Peyer's patch (tissue), 4 donors: ENCODE measurements around the gene SOX10. TPM values are rescaled to one million over a fixed set of nuclear protein-coding genes. Genes with fewer than 3 reads are reported as not detected.

Experiments used
- DNase-seq, 3 donors: peaks; one replicate each; pipeline ENCODE4 v3.0.0-alpha.2; 2017 to 2019
- H3K27ac ChIP-seq, 4 donors: fragments of 200-600 bp; sonication (generic); one replicate each; pipeline ENCODE4 v1.5.1; 2016 to 2019
- H3K27me3 ChIP-seq, 2 donors: fragments of 200-600 bp; sonication (generic); one replicate each; pipeline ENCODE4 v1.5.1; 2019
- H3K36me3 ChIP-seq, 3 donors: fragments of 200-600 bp; sonication (generic); one replicate each; pipeline ENCODE4 v1.5.1; 2016 to 2019
- H3K4me1 ChIP-seq, 4 donors: fragments of 200-600 bp; sonication (generic); one replicate each; pipeline ENCODE4 v1.5.1; 2016 to 2019
- H3K4me3 ChIP-seq, 4 donors: fragments of 200-600 bp; sonication (generic); 1 replicate in 3 of 4; 2 replicates in 1 of 4; pipeline ENCODE4 v1.5.1; 2016 to 2019; ENCODE audit warnings: mild to moderate bottlenecking in 1 of 4
- H3K9me3 ChIP-seq, 4 donors: fragments of 200-600 bp; sonication (generic); one replicate each; pipeline ENCODE4 v1.5.1; 2016 to 2019; ENCODE audit warnings: mild to moderate bottlenecking in 1 of 4
- CTCF ChIP-seq, 6 experiments: fragments of 450-650 bp in 4 of 6; fragments of 200-600 bp in 2 of 6; sonication (generic) in 1 of 6; IDR thresholded peaks; one replicate each; pipeline ENCODE4 v1.5.1; 2017 to 2019; ENCODE audit warnings: antibody characterized with exemption in 6 of 6, mild to moderate bottlenecking in 3 of 6, moderate library complexity in 1 of 6
- POLR2A ChIP-seq, 2 donors: fragments of 450-650 bp; IDR thresholded peaks; one replicate each; pipeline ENCODE4 v1.5.1; 2017; ENCODE audit warnings: antibody characterized with exemption in 2 of 2, mild to moderate bottlenecking in 2 of 2, moderate library complexity in 2 of 2
- total RNA-seq, 4 donors: library from RNA; depleted of rRNA; stranded (reverse); fragments of >200 nt; gene quantifications; one replicate each; pipeline ENCODE4 v1.1.0, GENCODE V29; 2016

SOX10 gene
- total RNA-seq, result 1 to 10 TPM in 1 of 4 donors, under 1 TPM in 2, not detected in 1; 0.35 to 1.1 (median 0.66) TPM

GRCh38 chr22:37983860-37984791 is at the start of gene SOX10:
Gene SOX10 (minus strand): TSS chr22:37984555. CDS start chr22:37983784, 771 bp downstream.
- no peak for TF ChIP-seq POLR2A (IDR thresholded peaks at IDR 0.05)
- Histone ChIP-seq H3K9me3 (no peaks in the 10 kb centered on the region), H3K27me3 (no peaks in the 10 kb centered on the region), H3K4me1 (peaks cover 0 to 18% (median 0%) of the 10 kb centered on the region in 4 donors), H3K36me3 (no peaks in the 10 kb centered on the region), H3K4me3 (no peak within 1 kb of the TSS), H3K27ac (no peak within 1 kb of the TSS)
- DNase-seq, result no peak

DNA sequence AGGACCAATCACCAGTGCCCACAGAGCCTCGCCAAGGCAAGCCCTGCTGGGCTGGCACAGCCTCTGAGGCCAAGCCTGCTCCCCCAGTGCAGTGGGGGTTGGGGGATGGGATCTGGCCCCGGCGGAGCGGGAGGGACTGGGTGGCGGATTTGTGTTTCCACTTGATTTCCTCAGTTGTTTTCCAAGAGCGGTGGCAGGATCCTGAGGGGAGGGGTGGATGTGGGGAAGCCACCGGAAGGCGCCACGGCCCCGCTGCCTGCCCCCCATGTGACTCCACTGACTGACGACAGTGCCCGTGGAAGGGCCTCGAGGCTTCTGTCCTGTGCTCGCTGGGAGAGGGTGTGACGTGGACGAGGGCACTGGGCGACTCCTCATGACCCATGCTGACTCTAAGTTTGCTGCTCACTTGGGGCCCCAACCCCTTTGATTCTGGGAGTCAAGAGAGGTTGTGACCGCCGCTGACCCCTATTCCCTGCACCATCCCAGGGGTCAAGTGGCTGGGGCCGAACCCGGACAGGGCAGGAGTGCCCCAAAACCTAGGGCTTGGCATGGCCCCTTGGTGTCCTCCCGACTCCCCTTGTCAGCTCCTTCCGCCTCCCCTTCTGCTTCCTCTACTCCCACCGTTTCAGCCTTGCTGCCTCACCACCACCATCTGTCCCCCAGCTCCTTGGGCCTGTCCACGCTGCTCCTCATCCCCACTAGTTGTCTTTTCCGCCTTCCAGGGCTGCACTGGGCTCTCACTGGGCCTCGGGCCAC is 49.3 kb upstream of the SOX10 start:
- H3K27ac ChIP-seq, result peak overlapping the region in 2 of 4 donors; percentile 48 to 55
- H3K9me3 ChIP-seq, result no peaks in the 10 kb centered on the region
- no peak for TF ChIP-seq POLR2A (IDR thresholded peaks at IDR 0.05)
- TF ChIP-seq CTCF (IDR thresholded peaks at IDR 0.05), result no peak
- no peak overlapping the region for H3K4me3 ChIP-seq
- peaks cover 0 to 22% (median 0%) of the 10 kb centered on the region in 4 donors for H3K4me1 ChIP-seq
- no peaks in the 10 kb centered on the region for H3K27me3 ChIP-seq
- no peak for DNase-seq
- H3K36me3 ChIP-seq, result no peaks in the 10 kb centered on the region

DNA sequence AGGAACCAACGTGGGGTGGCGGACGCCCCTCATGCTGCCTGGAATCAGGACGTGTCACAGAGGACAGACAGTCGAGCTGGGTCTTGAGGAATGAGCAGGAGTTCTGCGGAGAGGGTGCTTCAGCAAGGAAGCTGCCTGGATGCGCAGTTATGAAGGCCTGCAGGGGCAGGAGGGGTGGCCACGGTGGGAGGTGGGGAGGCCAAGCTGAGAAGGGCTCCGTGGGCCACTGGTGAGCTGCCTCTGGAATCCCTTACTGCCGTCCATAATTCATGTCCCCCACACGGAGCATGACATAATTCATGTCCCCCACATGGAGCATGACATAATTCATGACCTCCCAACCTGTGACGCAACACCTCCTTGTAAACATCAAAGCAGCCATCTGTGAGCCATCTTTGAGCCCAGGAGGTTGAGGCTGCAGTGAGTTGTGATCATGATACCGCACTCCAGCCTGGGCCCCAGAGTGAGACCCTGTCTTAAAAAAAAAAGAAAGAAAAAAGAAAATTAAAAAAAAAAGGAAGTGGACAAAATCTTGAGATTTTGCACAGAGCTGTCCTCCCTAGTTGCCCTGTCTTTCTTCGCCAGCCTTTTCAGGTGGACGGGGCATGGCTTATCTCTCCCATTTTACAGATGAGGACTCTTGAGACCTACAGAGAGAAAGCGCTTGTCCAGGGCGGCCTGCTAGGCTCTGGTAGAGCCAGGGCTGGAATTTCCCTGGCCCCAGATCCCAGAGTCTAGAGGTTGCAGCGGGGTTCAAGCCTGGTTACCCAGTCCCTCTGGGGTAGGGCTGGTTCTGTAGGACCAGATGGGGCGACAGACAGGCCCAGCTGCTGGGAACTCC is 48.5 kb upstream of the SOX10 start:
- no peak for DNase-seq
- H3K36me3 ChIP-seq, result no peaks in the 10 kb centered on the region
- TF ChIP-seq CTCF (IDR thresholded peaks at IDR 0.05) (no peak), POLR2A (IDR thresholded peaks at IDR 0.05) (no peak)
- no peak overlapping the region for H3K4me3 ChIP-seq
- no peaks in the 10 kb centered on the region for H3K9me3 ChIP-seq
- H3K4me1 ChIP-seq, result peaks cover 0 to 22% (median 0%) of the 10 kb centered on the region in 4 donors
- H3K27me3 ChIP-seq, result no peaks in the 10 kb centered on the region
- no peak overlapping the region for H3K27ac ChIP-seq

DNA sequence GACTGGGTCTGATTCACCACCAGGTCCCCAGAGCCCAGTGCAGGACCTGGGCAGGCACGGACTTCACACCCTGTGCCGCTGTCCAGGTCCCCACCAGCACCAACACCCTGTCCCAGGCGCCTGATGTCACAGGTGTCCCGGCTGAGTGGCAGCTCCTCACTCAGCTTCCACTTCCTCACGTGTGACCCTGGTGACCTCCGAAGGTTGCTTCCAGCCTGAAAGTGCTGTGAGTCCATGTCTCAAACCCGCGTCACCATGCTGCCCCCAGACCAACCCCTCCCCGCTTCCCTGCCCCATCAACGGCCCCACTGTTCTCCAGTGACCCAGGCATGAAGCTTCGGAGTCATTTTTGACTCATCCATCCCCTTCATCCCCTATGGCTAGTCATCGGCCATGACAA is 47.1 kb upstream of the SOX10 start:
- H3K27ac ChIP-seq, result no peak overlapping the region
- no peak overlapping the region for H3K4me3 ChIP-seq
- no peaks in the 10 kb centered on the region for H3K36me3 ChIP-seq
- TF ChIP-seq CTCF (IDR thresholded peaks at IDR 0.05) (no peak), POLR2A (IDR thresholded peaks at IDR 0.05) (no peak)
- DNase-seq, result no peak
- H3K9me3 ChIP-seq, result no peaks in the 10 kb centered on the region
- H3K27me3 ChIP-seq, result no peaks in the 10 kb centered on the region
- H3K4me1 ChIP-seq, result peaks cover 0 to 22% (median 0%) of the 10 kb centered on the region in 4 donors

DNA sequence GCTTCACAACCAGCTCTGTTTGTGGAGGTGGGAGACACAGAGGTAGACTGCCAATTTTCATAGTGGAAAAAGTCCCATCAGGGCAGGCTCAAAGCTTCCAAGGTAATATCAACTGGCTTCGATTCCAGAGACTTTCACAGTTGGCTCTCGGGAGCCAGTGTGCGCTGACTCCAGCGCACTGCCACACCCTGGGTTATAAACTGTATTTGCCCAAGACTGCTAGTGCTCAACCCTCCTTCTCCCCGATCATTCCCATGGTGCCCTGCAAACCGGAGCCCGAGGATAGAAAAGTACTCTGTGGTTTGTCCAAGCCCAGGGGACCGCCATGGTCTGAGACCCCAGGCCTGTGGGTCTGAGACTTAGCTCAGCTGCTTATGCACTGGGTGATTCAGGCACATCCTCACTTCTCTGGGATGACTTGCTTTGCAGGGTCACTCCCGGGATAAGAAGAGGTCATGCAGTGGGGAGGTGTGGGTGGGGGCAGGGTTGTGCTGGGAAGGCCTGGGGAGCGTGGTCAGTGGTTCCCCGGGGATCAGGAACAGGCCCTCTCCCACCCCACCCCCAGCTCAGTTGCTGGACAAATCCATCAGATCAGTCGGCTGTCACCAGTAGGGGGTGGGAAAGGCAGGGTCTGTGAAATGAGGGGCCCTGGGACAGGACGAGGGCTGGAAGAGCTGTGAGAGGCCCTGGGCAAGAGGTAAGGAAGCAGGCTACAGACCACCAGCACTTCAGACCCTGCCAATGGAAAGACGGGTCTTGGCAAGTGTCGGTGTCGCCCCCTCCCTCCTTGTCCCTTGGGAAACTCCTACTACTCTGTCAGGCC is 46.2 kb upstream of the SOX10 start:
- Histone ChIP-seq H3K4me1 (peaks cover 0 to 22% (median 0%) of the 10 kb centered on the region in 4 donors), H3K27ac (peak overlapping the region in 1 of 4 donors; percentile 46), H3K4me3 (no peak overlapping the region), H3K27me3 (no peaks in the 10 kb centered on the region), H3K9me3 (no peaks in the 10 kb centered on the region), H3K36me3 (no peaks in the 10 kb centered on the region)
- TF ChIP-seq POLR2A (IDR thresholded peaks at IDR 0.05) (no peak), CTCF (IDR thresholded peaks at IDR 0.05) (no peak)
- DNase-seq, result peak in 2 of 3 donors; percentile 50 to 52
